ENCODE results near the gene CLMP. TPM values are rescaled to one million over a fixed set of nuclear protein-coding genes. Genes with fewer than 3 reads are reported as not detected.

The CLMP gene
- total RNA-seq, 1 donor from 2014 or later, result 3.4 TPM

DNA sequence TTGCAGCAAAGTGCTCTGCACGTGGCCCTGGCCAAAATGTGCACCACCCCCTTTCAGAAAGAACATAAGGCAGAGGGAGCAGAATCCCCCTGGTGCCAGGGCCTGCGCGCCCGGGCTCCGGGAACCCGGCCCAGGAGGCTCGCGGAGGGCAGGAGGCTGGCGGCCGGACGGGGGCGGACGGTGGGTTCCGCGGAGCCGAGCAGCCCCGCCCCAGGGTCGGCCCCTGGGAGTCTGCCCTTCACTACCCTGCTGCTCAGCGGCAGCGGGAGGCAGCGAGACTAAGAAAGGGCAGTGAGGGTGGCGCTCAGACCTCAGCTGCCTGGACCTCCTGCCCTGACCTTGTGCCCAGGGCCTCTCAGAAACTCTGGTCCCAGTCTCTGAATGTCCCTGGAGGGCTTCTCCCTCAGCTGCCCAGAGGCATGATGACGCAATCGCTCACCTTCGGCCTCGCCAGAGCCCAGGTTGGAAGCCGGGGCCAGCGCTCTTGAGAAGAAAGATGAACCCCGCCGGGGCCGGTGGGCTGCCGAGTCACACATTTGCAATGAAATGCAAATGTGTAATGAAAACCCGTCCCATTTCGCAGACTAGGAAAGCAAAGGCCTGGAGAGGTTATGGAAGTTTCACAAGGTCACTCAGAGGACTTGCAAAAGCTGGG is 1.1 kb upstream of the CLMP start:
- Histone ChIP-seq H3K27ac (replicated peaks) (no peak overlapping the region), H3K4me3 (peak overlapping the region; percentile 62), H3K4me1 (peaks cover 20% of the 10 kb centered on the region), H3K9me3 (replicated peaks) (no peaks in the 10 kb centered on the region), H3K36me3 (no peaks in the 10 kb centered on the region), H3K27me3 (ENCODE audit: low read depth) (peaks cover 99% of the 10 kb centered on the region)
- TF ChIP-seq, protein P1, sequence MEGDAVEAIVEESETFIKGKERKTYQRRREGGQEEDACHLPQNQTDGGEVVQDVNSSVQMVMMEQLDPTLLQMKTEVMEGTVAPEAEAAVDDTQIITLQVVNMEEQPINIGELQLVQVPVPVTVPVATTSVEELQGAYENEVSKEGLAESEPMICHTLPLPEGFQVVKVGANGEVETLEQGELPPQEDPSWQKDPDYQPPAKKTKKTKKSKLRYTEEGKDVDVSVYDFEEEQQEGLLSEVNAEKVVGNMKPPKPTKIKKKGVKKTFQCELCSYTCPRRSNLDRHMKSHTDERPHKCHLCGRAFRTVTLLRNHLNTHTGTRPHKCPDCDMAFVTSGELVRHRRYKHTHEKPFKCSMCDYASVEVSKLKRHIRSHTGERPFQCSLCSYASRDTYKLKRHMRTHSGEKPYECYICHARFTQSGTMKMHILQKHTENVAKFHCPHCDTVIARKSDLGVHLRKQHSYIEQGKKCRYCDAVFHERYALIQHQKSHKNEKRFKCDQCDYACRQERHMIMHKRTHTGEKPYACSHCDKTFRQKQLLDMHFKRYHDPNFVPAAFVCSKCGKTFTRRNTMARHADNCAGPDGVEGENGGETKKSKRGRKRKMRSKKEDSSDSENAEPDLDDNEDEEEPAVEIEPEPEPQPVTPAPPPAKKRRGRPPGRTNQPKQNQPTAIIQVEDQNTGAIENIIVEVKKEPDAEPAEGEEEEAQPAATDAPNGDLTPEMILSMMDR (IDR thresholded peaks at IDR 0.05; ENCODE audit: borderline replicate concordance), result no peak
- intact Hi-C loops (cut with micrococcal nuclease), result no loop called here
- DNase-seq, result no peak

DNA sequence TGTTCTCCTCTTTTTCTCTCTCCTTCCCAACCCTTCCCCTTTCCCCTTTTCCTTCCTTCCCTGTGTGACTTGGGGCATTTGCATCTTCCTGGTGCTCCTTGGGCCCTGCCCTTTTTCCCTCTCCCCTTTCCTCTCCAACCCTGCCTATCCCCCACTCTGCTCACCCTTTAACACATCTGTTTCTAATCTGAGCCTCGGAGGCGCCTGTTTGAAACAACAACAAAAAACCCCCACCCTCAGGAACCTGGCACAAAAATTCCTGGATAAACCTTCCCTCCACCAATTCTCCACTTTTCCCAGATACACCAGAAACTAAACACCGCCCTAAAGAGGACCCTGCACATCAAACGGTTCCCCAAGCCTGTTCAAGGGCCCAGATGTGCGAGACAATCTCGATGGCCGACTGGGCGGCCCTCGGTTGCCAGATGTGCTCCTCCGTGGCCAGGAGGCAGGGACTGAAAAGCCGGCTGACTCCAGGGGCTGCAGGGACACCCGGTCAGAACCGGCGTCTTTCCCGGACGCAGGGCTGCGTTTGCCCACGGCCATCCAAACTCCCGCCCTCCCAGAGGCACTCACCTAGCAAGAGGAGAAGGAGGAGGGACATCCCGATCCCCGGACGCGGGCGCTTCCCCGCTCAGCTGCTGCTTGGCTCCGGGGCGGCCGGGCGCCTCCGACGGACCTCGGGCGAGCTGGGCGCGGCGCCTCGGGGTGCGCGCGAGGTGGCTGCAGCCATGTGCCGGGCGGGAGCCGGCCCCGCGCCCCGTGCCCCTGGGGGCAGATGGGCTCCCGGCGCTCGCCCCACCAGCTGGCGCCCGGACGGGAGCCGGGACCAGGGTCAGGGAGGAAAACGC is 486 bp downstream of the CLMP start:
- DNase-seq, result no peak
- peaks cover 20% of the 10 kb centered on the region for H3K4me1 ChIP-seq
- peak overlapping the region; percentile 62 for H3K4me3 ChIP-seq
- H3K36me3 ChIP-seq, result no peaks in the 10 kb centered on the region
- no peaks in the 10 kb centered on the region for H3K9me3 ChIP-seq (replicated peaks)
- H3K27ac ChIP-seq (replicated peaks), result peak overlapping the region; percentile 63
- intact Hi-C loops (cut with micrococcal nuclease), result no loop called here
- H3K27me3 ChIP-seq (ENCODE audit: low read depth), result peaks cover 99% of the 10 kb centered on the region
- TF ChIP-seq, protein P1 (IDR thresholded peaks at IDR 0.05; ENCODE audit: borderline replicate concordance), result no peak

DNA sequence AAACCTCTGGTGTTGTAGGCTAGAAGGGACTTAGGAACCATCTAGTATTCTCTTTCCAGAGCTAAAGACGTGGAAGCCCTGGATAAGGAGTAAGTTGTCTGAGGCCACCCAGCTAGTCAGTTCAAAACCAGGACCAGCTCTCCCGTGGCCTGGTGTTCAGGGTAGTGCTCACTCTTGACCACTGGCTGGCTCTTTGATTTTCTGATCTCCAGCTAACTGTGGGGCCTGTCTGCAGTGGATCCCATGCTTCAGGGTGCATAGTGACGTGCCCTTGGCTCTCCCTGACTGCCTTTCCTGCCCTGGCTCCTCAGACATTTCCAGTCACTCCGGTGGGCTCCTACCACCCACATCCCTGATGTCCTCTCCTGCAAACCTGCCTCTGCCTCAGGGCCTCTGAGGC is 1.3 kb downstream of the CLMP start:
- H3K27ac ChIP-seq (replicated peaks), result peak overlapping the region; percentile 63
- TF ChIP-seq, protein P1 (IDR thresholded peaks at IDR 0.05; ENCODE audit: borderline replicate concordance), result no peak
- peaks cover 20% of the 10 kb centered on the region for H3K4me1 ChIP-seq
- intact Hi-C loops (cut with micrococcal nuclease), result no loop called here
- H3K36me3 ChIP-seq, result no peaks in the 10 kb centered on the region
- H3K9me3 ChIP-seq (replicated peaks), result no peaks in the 10 kb centered on the region
- peaks cover 100% of the 10 kb centered on the region for H3K27me3 ChIP-seq (ENCODE audit: low read depth)
- no peak for DNase-seq
- peak overlapping the region; percentile 62 for H3K4me3 ChIP-seq

DNA sequence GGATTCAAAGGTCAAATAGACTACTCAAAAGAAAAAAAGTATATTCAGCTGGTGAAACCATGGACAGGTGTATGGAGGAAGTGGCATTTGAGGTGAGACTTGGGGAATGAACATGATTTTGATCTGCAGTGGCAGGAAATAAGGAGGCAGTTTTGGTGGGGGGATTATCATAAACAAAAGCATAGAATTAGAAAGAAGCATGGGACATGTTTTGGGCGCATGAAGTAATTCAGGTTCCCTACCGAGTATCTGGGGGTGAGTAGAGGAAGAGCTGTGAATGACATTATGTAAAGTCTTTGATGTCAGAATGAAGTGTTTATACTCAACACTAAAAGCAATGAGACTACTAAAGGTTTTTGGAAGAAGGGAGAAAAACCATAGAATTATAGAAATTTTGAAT is 3.1 kb downstream of the CLMP start:
- intact Hi-C loops (cut with micrococcal nuclease), result no loop called here
- H3K27ac ChIP-seq (replicated peaks), result no peak overlapping the region
- no peaks in the 10 kb centered on the region for H3K9me3 ChIP-seq (replicated peaks)
- no peaks in the 10 kb centered on the region for H3K36me3 ChIP-seq
- no peak overlapping the region for H3K4me3 ChIP-seq
- no peak for DNase-seq
- peaks cover 100% of the 10 kb centered on the region for H3K27me3 ChIP-seq (ENCODE audit: low read depth)
- TF ChIP-seq, protein P1 (IDR thresholded peaks at IDR 0.05; ENCODE audit: borderline replicate concordance), result no peak
- H3K4me1 ChIP-seq, result peaks cover 20% of the 10 kb centered on the region

DNA sequence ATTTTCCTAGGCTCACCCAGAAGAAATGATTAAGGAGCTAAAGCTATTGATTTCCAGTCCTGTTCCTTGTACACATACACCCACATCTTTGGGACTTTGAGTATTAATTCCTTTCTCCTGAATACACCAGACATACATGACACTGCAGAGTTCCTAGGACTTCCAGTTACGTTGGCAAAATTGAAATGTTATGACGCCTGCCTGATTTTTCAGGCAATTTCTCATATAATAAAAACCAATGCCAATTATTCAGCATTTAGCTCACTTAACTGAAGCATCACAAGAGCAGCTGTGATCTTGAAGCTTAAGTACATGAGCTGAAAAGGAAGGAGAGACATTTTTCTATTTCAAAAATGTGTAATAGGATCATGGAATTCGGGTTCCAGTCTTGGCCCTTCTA is 4.5 kb downstream of the CLMP start:
- peaks cover 11% of the 10 kb centered on the region for H3K4me1 ChIP-seq
- no peaks in the 10 kb centered on the region for H3K36me3 ChIP-seq
- H3K4me3 ChIP-seq, result no peak overlapping the region
- H3K27ac ChIP-seq (replicated peaks), result no peak overlapping the region
- H3K27me3 ChIP-seq (ENCODE audit: low read depth), result peaks cover 100% of the 10 kb centered on the region
- TF ChIP-seq, protein P1 (IDR thresholded peaks at IDR 0.05; ENCODE audit: borderline replicate concordance), result no peak
- no peak for DNase-seq
- intact Hi-C loops (cut with micrococcal nuclease), result no loop called here
- H3K9me3 ChIP-seq (replicated peaks), result no peaks in the 10 kb centered on the region
